Neural cell (in vitro differentiated cells): ENCODE data around the gene FN3KRP. TPM values are rescaled to one million over a fixed set of nuclear protein-coding genes. Genes with fewer than 3 reads are reported as not detected.

Experiments
- H2AFZ ChIP-seq: fragments of 200-600, 300-800 bp; sonication (generic), shearing (Covaris generic); 2 replicates; pipeline ENCODE4 v1.6.0; 2014; ENCODE audit warnings: low read depth, mild to moderate bottlenecking, antibody characterized with exemption, low read length, moderate library complexity
- H3F3A ChIP-seq: fragments of 200-600 bp; shearing (Covaris generic); 2 replicates; pipeline ENCODE4 v1.6.1; 2016; ENCODE audit warnings: mild to moderate bottlenecking, moderate library complexity, mixed read lengths, antibody characterized with exemption, low read length; ENCODE audit not compliant: insufficient read depth, poor library complexity, severe bottlenecking
- H3K27ac ChIP-seq: fragments of 200-600, 300-800 bp; sonication (generic), shearing (Covaris generic); 2 replicates; pipeline ENCODE4 v1.5.1; 2014; ENCODE audit warnings: mild to moderate bottlenecking, low read length, moderate library complexity
- H3K27me3 ChIP-seq: fragments of 300-800, 200-600 bp; sonication (generic), shearing (Covaris generic); 2 replicates; pipeline ENCODE4 v1.6.0; 2014; ENCODE audit warnings: mild to moderate bottlenecking, low read depth, low read length, moderate library complexity; ENCODE audit not compliant: insufficient read depth
- H3K36me3 ChIP-seq: fragments of 300-800, 200-600 bp; sonication (generic), shearing (Covaris generic); 2 replicates; pipeline ENCODE4 v1.5.1; 2014; ENCODE audit warnings: mild to moderate bottlenecking, antibody characterized with exemption, low read length, moderate library complexity; ENCODE audit not compliant: insufficient read depth
- H3K4me2 ChIP-seq: fragments of 300-800, 200-600 bp; sonication (generic), shearing (Covaris generic); 2 replicates; pipeline ENCODE4 v1.6.0; 2014; ENCODE audit warnings: mild to moderate bottlenecking, low read length
- H3K4me3 ChIP-seq: fragments of 300-800, 200-600 bp; sonication (generic), shearing (Covaris generic); 2 replicates; pipeline ENCODE4 v1.5.1; 2014; ENCODE audit warnings: mild to moderate bottlenecking, low read length, moderate library complexity
- H3K79me2 ChIP-seq: fragments of 200-600 bp; shearing (Covaris generic); replicated peaks from 2 replicates; pipeline ENCODE4 v1.6.0; 2014; ENCODE audit warnings: mild to moderate bottlenecking, low read length, moderate library complexity; ENCODE audit not compliant: insufficient read depth
- H3K9ac ChIP-seq: fragments of 300-800, 200-600 bp; sonication (generic), shearing (Covaris generic); 2 replicates; pipeline ENCODE4 v1.6.1; 2016; ENCODE audit warnings: mild to moderate bottlenecking, low read length, mixed read lengths
- H3K9me2 ChIP-seq: fragments of 200-600 bp; shearing (Covaris generic); 2 replicates; pipeline ENCODE4 v1.6.1; 2016; ENCODE audit warnings: mild to moderate bottlenecking, low read length, mixed read lengths; ENCODE audit not compliant: insufficient read depth
- H3K9me3 ChIP-seq: fragments of 200-600, 300-800 bp; sonication (generic), shearing (Covaris generic); 2 replicates; pipeline ENCODE4 v1.6.1; 2016; ENCODE audit warnings: mild to moderate bottlenecking, mixed run types, low read length, moderate library complexity, mixed read lengths
- H4K20me1 ChIP-seq: fragments of 200-600 bp; shearing (Covaris generic); 2 replicates; pipeline ENCODE4 v1.6.1; 2016; ENCODE audit warnings: mild to moderate bottlenecking, mixed run types; ENCODE audit not compliant: insufficient read depth
- CTCF ChIP-seq: fragments of 450-650 bp; IDR thresholded peaks from 2 replicates; pipeline ENCODE4 v1.5.1; 2014; ENCODE audit warnings: antibody characterized with exemption, mild to moderate bottlenecking, moderate library complexity; ENCODE audit not compliant: poor library complexity, severe bottlenecking
- EP300 ChIP-seq: fragments of 450-650 bp; conservative IDR thresholded peaks from 2 replicates; pipeline ENCODE4 v1.6.1; 2014; ENCODE audit warnings: antibody characterized with exemption, mild to moderate bottlenecking, moderate library complexity; ENCODE audit not compliant: poor library complexity, severe bottlenecking
- EZH2 ChIP-seq: fragments of 200-600, 300-800 bp; shearing (Covaris generic), sonication (generic); IDR thresholded peaks from 2 replicates; pipeline ENCODE4 v1.6.1; 2014; ENCODE audit warnings: antibody characterized with exemption, low read length, borderline replicate concordance, mild to moderate bottlenecking; ENCODE audit not compliant: insufficient read depth, poor library complexity, severe bottlenecking
- MXI1 ChIP-seq: fragments of 450-650 bp; conservative IDR thresholded peaks from 2 replicates; pipeline ENCODE4 v1.6.1; 2014; ENCODE audit warnings: antibody characterized with exemption, mild to moderate bottlenecking; ENCODE audit not compliant: poor library complexity, severe bottlenecking
- POLR2AphosphoS5 ChIP-seq: IDR thresholded peaks from 2 replicates; pipeline ENCODE4 v1.6.1; 2012
- RAD21 ChIP-seq: fragments of 450-650 bp; conservative IDR thresholded peaks from 2 replicates; pipeline ENCODE4 v1.6.1; 2014; ENCODE audit warnings: antibody characterized with exemption, mild to moderate bottlenecking, moderate library complexity
- REST ChIP-seq: IDR thresholded peaks from 2 replicates; pipeline ENCODE4 v1.6.1; 2012; ENCODE audit warnings: borderline replicate concordance
- TAF1 ChIP-seq: IDR thresholded peaks from 2 replicates; pipeline ENCODE4 v1.6.1; 2012; ENCODE audit warnings: low read depth
- polyA plus RNA-seq: library from polyadenylated mRNA; depleted of rRNA; stranded (reverse); fragments of >200 nt; gene quantifications from 2 replicates; pipeline ENCODE4 v1.2.3, GENCODE V29; 2014

The FN3KRP gene
- polyA plus RNA-seq, 1 donor from 2014 or later, result 32.7 TPM

GRCh38 chr17:82734987-82735866 lies 18.7 kb downstream of the FN3KRP start, which contains the start of gene FN3K:
Gene FN3K, plus strand, starts transcription at chr17:82735615. Its CDS starts 22 bp downstream, at chr17:82735637.
- H3K27ac ChIP-seq, result peak within 1 kb of the TSS; percentile 72
- H3K9me3 ChIP-seq, result peaks cover under 1% of the 10 kb centered on the region
- no peaks in the 10 kb centered on the region for H3K9me2 ChIP-seq
- H3K27me3 ChIP-seq, result no peaks in the 10 kb centered on the region
- H4K20me1 ChIP-seq, result no peaks in the 10 kb centered on the region
- peak within 1 kb of the TSS; percentile 51 for H3K4me2 ChIP-seq
- no peaks in the 10 kb centered on the region for H3F3A ChIP-seq
- no peaks in the 10 kb centered on the region for H3K79me2 ChIP-seq
- H3K9ac ChIP-seq, result peak within 1 kb of the TSS; percentile 76
- peak within 1 kb of the TSS; percentile 79 for H3K4me3 ChIP-seq
- TF ChIP-seq REST (no peak), CTCF (no peak), MXI1 (peak; percentile 43), POLR2AphosphoS5 (peak; percentile 70), EZH2 (no peak), TAF1 (peak; percentile 39), RAD21 (no peak)
- H3K36me3 ChIP-seq, result no peaks in the 10 kb centered on the region
- H2AFZ ChIP-seq, result peak within 1 kb of the TSS; percentile 83

- H3F3A ChIP-seq, result no peaks in the 10 kb centered on the region
- no peaks in the 10 kb centered on the region for H3K27me3 ChIP-seq
- H2AFZ ChIP-seq, result no peak overlapping the region
- H3K4me2 ChIP-seq, result no peak overlapping the region
- TF ChIP-seq EP300, result no peak
- no peak for TF ChIP-seq CTCF
- TF ChIP-seq POLR2AphosphoS5, result no peak
- no peak for TF ChIP-seq TAF1
- TF ChIP-seq RAD21, result no peak
- no peak for TF ChIP-seq MXI1
- no peak for TF ChIP-seq REST
- H3K9ac ChIP-seq, result no peak overlapping the region
- H3K9me3 ChIP-seq, result peaks cover 10% of the 10 kb centered on the region
- H3K79me2 ChIP-seq, result no peaks in the 10 kb centered on the region
- no peaks in the 10 kb centered on the region for H3K9me2 ChIP-seq
- H3K27ac ChIP-seq, result no peak overlapping the region
- peak overlapping the region; percentile 79 for H3K4me3 ChIP-seq
- H3K36me3 ChIP-seq, result peaks cover 11% of the 10 kb centered on the region
- no peaks in the 10 kb centered on the region for H4K20me1 ChIP-seq
These were observed 20.1 kb downstream of the FN3KRP start for GRCh38 chr17:82736511-82737185.
